Kidney epithelial cell (primary cell): ENCODE results near the gene WFIKKN1. TPM values are rescaled to one million over a fixed set of nuclear protein-coding genes. Genes with fewer than 3 reads are reported as not detected.

Experiments used
- DNase-seq: peaks from one replicate; pipeline ENCODE4 v3.0.0-alpha.2; 2010; ENCODE audit warnings: low read depth
- H3K27me3 ChIP-seq: 2 replicates; pipeline ENCODE4 v1.6.0; 2011; ENCODE audit warnings: low read length; ENCODE audit not compliant: control insufficient read depth, insufficient read depth
- H3K36me3 ChIP-seq: 2 replicates; pipeline ENCODE4 v1.5.1; 2011; ENCODE audit warnings: low read length; ENCODE audit not compliant: control insufficient read depth, insufficient read depth
- H3K4me3 ChIP-seq: 2 replicates; pipeline ENCODE4 v1.5.1; 2011; ENCODE audit warnings: low read depth, mild to moderate bottlenecking, control low read depth, low read length
- total RNA-seq: library from RNA; depleted of rRNA; stranded (reverse); fragments of >200 nt; gene quantifications from 2 replicates; pipeline ENCODE4 v1.2.3, GENCODE V29; 2015
- TF ChIP-seq, protein P1 (sequence below): IDR thresholded peaks from 2 replicates; pipeline ENCODE4 v1.5.1; 2011; ENCODE audit warnings: mild to moderate bottlenecking, moderate library complexity, low read length, control low read depth, inconsistent platforms; ENCODE audit not compliant: insufficient read depth, poor library complexity, severe bottlenecking

Gene WFIKKN1
- total RNA-seq, 1 donor from 2014 or later = 0.08 TPM

DNA sequence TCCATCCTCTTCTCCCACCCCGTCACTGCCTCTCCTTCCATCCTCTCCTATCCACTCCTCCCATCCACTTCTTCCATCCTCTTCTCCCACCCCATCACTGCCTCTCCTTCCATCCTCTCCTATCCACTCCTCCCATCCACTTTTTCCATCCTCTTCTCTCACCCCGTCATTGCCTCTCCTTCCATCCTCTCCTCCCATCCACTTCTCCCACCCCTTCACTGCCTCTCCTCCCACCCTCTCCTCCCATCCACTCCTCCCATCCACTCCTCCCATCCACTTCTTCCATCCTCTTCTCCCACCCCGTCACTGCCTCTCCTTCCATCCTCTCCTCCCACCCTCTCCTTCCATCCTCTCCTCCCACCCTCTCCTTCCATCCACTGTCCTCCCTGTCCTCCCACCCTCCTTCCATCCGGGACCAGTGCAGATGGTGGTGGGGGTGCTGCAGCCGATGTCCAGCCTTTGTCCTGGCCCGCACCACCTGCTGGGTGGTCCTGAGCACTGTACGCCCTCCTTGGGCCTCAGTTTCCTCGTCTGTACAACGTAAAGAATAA is 1.1 kb downstream of the WFIKKN1 start:
- H3K27me3 ChIP-seq = peaks cover 4% of the 10 kb centered on the region
- TF ChIP-seq, protein P1, sequence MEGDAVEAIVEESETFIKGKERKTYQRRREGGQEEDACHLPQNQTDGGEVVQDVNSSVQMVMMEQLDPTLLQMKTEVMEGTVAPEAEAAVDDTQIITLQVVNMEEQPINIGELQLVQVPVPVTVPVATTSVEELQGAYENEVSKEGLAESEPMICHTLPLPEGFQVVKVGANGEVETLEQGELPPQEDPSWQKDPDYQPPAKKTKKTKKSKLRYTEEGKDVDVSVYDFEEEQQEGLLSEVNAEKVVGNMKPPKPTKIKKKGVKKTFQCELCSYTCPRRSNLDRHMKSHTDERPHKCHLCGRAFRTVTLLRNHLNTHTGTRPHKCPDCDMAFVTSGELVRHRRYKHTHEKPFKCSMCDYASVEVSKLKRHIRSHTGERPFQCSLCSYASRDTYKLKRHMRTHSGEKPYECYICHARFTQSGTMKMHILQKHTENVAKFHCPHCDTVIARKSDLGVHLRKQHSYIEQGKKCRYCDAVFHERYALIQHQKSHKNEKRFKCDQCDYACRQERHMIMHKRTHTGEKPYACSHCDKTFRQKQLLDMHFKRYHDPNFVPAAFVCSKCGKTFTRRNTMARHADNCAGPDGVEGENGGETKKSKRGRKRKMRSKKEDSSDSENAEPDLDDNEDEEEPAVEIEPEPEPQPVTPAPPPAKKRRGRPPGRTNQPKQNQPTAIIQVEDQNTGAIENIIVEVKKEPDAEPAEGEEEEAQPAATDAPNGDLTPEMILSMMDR = no peak
- no peak for DNase-seq
- no peak overlapping the region for H3K4me3 ChIP-seq
- H3K36me3 ChIP-seq = no peaks in the 10 kb centered on the region

DNA sequence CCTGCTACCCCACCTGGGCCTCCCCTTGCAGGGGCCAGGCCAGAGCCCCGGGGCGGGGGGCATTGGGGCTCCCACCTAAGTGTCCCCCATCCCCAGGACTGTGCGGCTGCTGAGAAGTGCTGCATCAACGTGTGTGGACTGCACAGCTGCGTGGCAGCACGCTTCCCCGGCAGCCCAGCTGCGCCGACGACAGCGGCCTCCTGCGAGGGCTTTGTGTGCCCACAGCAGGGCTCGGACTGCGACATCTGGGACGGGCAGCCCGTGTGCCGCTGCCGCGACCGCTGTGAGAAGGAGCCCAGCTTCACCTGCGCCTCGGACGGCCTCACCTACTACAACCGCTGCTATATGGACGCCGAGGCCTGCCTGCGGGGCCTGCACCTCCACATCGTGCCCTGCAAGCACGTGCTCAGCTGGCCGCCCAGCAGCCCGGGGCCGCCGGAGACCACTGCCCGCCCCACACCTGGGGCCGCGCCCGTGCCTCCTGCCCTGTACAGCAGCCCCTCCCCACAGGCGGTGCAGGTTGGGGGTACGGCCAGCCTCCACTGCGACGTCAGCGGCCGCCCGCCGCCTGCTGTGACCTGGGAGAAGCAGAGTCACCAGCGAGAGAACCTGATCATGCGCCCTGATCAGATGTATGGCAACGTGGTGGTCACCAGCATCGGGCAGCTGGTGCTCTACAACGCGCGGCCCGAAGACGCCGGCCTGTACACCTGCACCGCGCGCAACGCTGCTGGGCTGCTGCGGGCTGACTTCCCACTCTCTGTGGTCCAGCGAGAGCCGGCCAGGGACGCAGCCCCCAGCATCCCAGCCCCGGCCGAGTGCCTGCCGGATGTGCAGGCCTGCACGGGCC is 1.9 kb downstream of the WFIKKN1 start:
- no peak for DNase-seq
- H3K27me3 ChIP-seq = peaks cover 4% of the 10 kb centered on the region
- no peak overlapping the region for H3K4me3 ChIP-seq
- TF ChIP-seq, protein P1 = no peak
- no peaks in the 10 kb centered on the region for H3K36me3 ChIP-seq

DNA sequence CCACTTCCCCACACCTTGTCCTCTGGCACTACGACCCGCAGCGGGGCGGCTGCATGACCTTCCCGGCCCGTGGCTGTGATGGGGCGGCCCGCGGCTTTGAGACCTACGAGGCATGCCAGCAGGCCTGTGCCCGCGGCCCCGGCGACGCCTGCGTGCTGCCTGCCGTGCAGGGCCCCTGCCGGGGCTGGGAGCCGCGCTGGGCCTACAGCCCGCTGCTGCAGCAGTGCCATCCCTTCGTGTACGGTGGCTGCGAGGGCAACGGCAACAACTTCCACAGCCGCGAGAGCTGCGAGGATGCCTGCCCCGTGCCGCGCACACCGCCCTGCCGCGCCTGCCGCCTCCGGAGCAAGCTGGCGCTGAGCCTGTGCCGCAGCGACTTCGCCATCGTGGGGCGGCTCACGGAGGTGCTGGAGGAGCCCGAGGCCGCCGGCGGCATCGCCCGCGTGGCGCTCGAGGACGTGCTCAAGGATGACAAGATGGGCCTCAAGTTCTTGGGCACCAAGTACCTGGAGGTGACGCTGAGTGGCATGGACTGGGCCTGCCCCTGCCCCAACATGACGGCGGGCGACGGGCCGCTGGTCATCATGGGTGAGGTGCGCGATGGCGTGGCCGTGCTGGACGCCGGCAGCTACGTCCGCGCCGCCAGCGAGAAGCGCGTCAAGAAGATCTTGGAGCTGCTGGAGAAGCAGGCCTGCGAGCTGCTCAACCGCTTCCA is 2.7 kb downstream of the WFIKKN1 start:
- peaks cover 4% of the 10 kb centered on the region for H3K27me3 ChIP-seq
- no peaks in the 10 kb centered on the region for H3K36me3 ChIP-seq
- H3K4me3 ChIP-seq = no peak overlapping the region
- no peak for DNase-seq
- TF ChIP-seq, protein P1 = no peak

DNA sequence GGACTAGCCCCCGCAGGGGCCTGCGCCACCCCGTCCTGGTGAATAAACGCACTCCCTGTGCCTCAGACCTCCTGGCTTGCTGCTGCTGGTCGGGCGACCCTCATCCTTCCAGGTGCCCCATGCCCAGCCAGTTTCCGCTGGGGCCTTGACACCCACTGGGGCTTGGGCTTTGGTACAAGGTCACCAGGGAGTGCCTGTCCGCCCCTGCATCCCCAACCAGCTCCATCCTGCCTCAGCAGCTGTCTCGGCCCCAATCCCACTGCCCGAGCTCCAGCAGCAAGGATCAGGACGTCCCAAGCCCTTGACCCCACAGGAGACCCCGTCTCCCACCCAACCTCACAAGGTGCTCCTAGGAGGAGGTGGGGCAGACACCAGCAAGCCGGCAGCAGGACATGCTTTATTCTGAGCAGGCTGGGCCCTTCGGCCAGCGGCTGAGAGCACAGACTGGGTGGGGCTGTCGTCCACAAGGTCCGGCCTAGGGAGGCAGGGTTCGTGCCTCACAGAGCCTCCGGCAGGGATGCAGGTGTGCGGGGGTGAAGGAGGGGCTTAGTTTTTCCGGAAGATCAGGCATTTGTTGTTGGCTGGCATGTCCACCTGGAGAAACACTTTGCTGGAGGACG is 3.4 kb downstream of the WFIKKN1 start:
- TF ChIP-seq, protein P1 = no peak
- no peak for DNase-seq
- Histone ChIP-seq H3K36me3 (no peaks in the 10 kb centered on the region), H3K4me3 (no peak overlapping the region), H3K27me3 (peaks cover 4% of the 10 kb centered on the region)

DNA sequence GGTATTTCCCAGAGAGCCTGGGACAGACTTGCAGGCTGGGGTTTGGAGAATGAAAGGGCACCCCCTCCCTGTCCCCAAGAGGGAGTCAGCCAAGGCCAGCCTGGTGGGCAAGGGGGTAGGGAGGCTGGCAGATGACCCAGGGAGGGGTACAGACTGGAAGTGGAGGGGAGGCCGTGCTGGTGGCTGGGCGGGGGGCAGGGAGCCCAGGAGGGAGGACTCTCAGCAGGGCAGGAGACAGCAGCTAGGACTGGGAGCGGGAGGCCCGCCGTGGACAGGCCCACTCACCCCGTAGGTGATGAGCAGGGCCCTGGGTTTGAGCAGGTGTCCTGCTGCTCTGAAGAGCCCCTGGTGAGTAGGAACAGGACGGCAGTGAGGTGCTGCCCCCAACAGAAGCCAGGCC is 4.2 kb downstream of the WFIKKN1 start:
- Histone ChIP-seq H3K36me3 (no peaks in the 10 kb centered on the region), H3K27me3 (peaks cover 4% of the 10 kb centered on the region), H3K4me3 (no peak overlapping the region)
- DNase-seq = no peak
- TF ChIP-seq, protein P1 = no peak
